GM18498 (cell line): ENCODE data around the gene GLT1D1.

ENCODE experiments used
- ATAC-seq: cut with Tn5 transposase; IDR thresholded peaks from one replicate; pipeline ENCODE4 v1.9.1; 2021; ENCODE audit warnings: mild to moderate bottlenecking, moderate library complexity; ENCODE audit not compliant: unreplicated experiment

GLT1D1 gene

DNA sequence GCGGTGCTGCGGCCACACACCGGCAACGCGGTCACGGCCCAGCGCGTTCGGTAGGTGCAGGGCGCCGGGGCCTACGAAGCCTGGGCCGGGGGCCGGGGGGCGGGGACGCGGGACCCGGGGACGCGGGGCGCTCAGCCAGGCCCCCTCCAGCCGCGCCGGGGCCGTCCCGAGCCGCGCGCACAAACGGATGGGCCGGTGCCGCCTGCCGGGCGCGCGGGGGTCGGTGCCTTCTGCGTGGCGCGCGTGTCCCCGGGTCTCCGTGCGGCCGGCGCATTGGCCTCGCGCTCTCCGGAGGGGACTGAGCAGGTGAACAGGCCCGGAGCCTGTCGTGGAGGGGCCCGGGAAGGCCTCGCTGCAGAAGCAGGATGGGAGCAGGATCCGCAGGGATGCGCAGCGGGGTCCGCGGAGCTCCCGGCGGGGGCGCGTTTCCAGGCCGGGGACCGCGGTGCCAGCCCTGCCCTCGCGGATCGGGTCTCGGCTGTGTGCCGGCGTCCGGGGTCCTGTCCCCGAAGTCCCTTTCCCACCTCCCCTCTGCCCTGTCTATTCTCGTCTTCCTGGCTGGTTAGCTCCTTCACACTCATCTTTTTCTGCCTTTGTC, 421 bp downstream of the GLT1D1 start:
- peak; percentile 54 for ATAC-seq

DNA sequence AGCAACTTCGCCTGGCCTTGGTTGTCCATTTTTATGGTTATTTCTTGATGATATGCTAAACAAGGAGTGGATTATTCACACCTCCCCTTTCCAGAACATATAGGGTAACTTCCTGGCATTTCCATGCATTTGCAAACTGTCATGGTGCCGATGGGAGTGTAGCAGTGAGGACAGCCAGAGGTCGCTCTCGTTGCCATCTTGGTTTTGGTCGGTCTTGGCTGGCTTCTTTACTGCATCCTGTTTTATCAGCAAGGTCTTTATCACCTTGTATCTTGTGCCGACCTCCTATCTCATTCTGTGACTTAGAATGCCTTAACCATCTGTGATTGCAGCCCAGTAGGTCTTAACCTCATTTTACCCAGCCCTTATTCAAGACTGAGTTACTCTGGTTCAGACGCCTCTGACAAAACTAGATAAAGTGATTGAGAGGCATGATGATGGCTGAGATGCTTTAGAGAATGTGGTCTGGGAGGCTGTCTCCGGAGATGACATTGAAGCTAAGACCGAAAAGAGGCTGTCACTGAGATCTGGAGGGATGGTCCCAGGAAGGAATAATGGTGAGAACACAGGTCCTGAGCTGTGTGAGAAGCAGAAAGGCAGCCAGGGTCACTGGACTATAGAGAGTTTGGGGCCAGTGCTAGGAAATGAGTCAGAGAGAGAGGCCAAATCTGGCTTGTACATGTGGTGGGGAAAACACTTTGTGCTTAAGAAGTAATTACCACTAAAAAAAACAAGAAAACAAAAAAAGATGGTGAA, 2.9 kb downstream of the GLT1D1 start:
- no peak for ATAC-seq

DNA sequence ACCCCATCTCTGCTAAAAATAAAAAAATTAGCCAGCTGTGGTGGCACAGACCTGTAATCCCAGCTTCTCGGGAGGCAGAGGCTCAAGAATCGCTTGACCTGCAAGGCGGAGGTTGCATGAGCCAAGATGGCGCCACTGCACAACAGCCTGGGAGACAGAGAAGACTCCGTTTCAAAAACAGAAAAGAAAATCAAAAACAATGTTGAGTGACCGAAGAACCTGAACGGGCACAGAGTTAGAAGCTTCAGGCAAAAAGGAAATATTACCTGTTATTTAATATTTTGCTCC, 3.5 kb downstream of the GLT1D1 start:
- ATAC-seq, result no peak

DNA sequence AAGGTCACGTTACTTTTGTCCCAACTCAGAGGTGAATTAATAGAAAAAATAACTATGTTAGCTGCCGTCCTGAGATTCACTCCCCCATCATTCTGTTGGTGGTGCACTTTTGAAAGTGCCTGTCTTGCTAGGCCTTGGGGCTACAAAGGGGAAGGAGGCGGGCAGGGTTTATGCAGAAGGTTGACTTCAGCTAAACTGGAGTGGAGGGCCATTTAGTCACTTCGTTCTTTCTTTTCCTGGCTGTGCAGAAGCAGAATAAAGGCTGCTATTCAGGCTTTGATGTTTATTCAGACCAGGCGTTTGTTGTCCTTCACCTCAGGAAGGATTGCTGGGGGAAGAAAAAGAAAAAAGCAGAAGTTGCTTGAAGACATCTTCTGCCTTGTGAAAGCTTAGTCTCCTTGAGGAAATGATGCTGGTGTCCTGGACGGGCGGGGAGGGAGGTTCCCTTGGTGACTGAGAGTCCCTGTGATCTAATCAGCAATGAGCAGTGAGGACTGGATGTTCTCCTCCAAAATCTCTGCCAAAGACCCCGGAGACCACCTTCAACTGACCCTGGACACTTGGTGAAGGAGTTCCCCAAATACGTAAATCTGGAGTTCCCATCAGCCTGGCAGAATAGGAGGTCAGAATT, 4.0 kb downstream of the GLT1D1 start:
- no peak for ATAC-seq

DNA sequence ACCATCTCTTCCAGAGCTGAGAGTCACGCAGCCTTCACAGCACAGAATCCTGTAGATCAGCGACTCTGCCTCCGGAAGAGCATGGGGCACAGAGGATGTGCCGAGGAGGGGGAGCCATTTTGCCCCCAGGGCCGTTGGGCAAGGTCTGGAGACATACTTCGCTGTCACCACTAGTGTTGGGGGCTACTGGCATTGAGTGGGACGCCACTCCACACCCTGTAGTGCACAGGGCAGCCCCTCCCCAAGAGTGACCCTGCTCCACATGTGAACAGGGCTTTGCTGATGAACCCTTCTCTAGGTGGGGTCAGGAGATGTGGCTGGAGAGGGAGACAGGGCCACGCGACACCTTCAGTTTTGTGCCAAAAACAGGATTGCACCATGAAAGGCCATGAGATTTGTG, 6.0 kb downstream of the GLT1D1 start:
- ATAC-seq, result no peak

DNA sequence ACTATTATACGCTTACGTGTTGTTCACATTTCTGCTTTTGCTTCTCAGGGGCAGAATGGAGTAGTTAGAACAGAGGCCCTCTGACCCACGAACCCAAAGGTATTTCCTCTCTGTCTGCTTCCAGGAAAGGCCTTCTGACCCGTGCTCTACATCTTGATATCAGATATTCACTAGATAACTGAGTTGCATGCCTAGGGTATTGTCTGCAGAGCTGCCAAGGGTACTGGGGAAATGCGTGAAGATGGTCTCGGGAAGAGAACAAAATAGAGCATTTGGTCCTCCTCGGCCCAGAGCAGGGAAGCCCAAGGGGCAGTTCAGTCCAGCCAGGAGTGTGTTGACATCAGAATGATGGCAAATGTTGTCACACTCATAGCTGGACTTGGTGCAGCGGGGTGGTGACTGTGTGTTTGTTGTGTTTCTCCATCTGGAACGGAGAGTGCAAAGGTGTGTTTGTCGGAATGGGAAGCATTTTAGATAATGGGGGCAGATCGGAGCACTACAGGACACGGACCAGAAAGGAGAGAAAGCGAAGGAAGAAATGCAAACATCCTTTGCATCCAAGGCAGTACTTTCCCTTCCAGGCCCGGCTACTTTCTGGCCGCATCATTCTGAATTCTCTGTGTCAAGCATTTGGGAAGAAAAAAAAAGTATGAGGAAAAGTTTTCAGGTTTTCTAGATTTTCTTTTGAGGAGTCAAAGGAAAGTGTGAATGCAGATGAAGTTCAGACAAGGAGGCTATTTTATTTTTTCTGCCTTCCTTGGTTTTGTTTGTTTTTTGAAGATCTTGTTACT, 8.1 kb downstream of the GLT1D1 start:
- ATAC-seq, result no peak

DNA sequence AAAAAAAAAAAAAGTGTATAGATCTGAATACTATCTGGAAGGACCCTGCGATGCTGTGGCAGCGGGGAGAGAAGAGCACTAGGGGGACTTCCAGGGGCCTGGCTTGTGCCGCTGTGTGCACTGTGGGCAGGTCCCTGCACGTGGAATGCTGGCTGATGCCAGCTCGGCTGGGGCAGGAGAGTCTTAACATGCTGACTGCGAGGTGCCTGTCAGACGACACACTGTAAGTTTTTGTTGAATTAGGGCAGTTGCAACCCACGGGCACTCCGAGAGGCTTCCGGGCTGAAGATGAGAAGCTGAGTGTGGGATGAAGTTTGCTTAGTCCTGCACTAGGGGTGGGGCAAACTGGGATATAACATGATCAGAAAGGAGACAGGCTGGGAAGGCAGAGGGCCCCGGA, 10.7 kb downstream of the GLT1D1 start:
- ATAC-seq, result no peak

DNA sequence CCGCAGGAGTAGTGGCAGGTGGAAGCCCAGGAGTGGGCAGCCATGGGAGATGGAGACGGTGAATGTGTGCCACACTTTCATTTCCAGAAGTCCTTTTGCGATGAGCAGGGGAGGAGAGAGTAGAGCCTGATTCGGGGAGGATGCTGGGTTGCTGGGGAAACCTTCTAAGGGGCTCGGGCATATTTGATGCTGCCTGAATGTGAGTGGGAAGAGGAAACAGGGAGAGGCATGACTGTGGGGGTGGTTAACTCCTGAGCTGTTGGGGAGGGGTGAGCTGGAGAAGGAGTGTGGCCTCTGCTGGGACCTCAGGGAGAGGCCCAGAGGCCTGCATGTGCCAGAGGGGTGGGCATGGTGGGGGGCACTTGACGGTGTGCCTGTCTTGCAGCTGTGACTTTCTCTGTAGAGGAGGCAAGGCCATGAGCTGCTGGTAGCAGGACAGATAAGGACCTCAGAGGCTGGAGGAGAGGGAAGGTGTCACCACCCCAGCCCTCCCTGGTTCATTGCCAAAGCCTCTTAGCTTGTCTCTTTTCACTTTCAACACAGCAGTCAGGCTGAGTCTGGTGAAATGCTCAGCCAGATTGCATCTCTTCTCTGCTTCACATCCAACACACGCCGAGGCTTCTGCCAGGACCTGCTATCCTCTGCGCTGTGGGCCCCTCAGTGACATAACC, 11.4 kb downstream of the GLT1D1 start:
- ATAC-seq, result no peak

DNA sequence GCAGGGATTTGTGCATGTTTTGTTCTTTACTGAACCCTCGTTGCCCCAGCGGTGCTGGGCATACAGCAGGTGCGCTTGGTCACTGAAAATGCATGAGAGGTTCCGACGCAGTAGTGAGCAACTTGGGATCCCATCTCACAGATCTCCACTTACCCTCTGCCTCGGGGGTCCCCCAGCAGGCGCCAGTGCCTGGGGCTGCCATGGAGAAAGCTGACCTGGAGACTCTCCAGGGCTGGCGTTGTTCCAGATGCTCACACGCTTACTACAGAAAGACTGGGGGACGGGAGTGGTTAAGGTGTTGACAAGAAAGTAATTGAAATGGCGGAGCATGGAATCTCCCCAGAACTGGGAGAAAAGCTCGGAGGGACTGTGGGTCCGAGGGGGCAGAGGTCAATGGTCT, 14.2 kb downstream of the GLT1D1 start:
- ATAC-seq, result no peak

DNA sequence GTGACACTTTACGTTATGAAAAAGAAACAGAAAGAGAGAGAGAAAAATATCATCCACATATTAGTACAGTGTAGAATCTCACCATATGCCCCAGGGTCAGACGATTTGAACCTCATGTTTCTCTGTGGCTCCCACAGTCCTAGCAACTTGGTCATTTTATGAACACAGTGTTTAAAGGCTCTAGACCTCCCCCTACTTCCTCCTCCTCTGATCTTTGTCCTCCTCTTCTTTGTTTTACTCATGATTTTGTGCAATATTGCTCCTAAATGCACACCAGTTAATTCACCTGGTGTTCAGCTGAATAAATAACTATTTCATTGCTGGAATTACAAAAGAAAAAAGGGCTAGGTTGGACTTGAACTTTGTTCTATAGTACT, 18.2 kb downstream of the GLT1D1 start:
- ATAC-seq, result peak; percentile 47

DNA sequence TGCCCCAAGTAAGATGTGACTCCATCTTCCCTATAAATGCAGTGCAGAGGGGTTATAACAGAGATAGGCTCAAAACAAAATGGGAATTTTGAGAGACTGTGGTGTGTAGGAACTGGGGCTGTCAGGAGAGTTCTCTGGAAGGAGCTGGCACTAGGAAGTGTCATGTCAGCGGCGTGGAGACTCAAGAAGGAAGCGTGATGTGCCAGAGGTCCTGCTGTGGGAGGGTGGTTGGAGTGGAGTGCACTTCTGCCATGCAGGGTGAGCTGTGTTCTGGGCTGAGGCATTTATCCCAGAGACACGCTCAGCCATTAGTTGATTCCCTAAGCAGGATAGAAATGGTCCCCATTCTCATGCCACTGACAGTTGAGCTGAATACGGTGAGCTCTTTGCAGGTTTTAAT, 19.0 kb downstream of the GLT1D1 start:
- ATAC-seq, result no peak

DNA sequence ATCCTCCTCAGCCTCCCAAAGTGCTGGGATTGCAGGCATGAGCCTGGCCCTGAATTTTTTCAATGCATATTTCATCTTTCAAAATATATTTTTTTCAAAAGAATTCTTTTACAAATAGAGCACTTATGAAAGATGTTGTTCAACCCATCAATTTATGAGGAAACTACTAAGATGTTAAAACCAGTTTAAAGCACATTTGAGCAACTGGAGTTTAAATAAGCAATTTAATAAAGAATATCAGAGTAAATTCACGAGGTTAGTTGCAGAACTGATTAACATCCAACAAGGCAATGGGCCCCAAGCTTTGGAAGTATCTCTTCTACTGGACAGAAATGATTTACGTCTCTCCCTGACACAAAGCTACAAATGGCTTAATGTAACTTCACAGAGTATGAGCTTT, 23.3 kb downstream of the GLT1D1 start:
- no peak for ATAC-seq

DNA sequence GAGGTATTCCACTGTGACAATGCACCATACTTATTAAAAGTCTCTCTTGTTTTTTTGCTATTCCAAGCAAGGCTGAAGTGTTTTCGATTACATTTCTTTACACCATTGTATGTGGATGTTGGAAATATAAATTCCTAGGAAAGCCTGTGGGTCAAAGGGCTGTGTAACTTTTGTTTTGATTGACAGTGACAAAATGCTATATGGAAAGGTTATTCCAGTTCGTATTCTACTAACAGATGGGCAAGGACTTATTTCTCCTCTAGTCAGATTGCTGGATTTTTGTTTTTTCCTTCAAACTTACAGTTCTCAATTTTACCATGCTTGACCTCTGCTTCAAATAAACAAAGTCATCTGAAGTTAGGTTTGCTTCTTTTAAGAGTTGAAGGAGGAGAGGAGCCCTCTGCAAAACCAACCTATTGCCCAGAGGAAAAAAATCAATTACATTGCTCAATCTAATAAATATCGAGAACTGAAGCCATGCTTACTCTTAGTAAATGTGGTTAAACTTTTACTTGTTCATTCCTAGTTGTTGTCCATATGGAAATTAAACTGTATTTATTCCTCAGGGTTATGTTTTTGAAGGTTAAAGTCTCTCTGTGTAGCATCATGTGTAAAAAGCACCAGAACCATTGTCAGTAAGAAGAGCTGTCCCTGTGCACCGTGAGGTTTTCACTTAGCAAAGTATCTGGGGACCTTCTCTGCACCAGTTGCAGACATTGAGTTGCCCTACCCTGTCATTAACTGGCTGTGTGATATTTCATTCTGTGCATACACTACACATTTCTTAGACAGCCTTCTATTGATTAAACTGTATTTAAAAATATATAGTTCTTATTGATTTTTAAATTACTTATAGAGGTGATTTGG, 26.9 kb downstream of the GLT1D1 start:
- ATAC-seq, result no peak

DNA sequence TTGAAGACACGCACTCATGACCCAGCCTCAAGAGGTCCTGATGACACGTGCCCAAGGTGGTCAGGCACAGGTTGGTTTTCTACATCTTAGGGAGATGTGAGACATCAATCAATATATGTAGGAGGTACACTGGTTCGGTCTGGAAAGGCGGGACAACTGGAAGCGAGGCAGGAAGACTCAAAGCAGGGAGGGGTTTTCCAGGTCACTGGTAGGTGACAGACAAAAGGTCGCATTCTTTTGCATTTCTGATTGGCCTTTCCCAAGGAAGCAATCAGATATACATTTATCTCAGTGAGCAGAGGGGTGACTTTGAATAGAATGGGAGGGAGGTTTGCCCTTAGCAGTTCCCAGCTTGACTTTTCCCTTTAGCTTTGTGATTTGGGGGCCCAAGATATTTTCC, 38.6 kb downstream of the GLT1D1 start:
- ATAC-seq, result no peak

DNA sequence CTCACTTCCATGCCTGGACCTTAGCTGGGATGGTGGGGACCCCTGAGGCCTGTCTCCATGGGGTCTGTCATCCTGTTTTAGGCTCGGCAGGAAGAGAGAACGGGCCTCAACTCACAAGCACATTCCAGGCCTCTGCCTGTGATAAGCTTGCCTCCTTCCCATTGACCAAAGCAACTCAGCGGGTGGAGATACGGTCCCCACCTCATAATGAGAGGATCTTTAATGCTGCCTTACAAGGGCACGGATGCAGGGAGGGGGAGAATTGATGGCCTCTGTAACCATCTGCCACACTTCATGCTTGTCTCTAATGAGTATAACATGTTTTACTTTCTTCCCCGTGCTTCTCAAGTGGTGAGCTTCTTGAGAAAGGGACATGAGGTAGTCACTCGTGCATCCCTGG, 50.0 kb downstream of the GLT1D1 start:
- ATAC-seq, result no peak

DNA sequence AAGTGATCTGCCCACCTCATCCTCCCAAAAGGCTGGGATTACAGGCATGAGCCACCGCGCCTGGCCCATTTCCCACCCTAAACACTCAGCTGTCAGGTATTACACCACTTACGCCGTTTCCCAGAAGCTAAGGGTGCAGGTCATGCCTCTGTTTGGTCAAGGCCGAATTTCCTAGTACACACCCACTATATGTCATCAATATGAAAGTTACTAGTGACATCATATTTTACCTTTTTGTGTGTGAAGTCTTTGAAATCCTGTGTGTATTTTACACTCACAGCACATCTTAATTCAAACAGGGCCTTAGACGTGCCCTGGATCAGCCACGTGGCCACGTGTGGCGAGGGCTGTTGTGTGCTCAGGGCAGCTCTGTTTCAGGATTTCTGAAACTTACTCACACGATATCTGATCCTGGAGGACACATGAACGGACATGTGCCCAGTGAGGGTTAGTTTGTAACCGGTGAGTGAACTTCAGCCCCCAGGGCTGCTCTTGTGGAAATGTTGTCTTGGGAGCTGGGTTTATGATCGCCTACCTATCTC, 51.8 kb downstream of the GLT1D1 start:
- ATAC-seq, result no peak

DNA sequence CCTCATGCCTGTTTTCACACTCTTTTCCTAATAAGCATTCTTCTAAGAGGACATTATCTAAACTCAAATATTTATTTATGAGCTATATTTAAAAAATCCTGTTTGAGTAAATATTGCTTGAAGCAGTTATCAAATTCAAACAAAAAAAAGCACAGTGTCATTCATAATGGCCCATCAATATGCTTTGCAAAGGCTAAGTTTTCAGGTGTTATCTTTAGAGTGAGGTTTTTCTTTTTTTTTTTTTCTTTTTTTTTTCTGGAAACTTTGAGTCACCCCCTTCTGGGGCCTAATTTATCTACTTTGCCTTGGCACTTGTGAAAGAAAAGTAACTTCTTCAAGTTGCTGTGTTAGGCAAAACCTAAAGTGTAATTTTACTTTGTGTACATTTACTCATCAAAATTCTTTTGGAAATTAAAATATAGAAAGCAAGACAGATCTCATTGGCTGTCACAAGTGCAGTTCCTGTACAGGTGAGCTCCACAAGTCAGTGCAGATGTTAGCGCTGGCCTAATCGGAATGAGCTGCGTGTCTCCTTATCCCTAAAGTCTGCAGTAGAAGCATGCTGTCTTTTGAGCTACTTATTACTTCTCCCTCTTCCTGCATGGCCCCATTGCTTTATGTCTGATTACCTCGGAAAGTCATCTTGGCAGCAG, 53.3 kb downstream of the GLT1D1 start:
- ATAC-seq, result no peak

DNA sequence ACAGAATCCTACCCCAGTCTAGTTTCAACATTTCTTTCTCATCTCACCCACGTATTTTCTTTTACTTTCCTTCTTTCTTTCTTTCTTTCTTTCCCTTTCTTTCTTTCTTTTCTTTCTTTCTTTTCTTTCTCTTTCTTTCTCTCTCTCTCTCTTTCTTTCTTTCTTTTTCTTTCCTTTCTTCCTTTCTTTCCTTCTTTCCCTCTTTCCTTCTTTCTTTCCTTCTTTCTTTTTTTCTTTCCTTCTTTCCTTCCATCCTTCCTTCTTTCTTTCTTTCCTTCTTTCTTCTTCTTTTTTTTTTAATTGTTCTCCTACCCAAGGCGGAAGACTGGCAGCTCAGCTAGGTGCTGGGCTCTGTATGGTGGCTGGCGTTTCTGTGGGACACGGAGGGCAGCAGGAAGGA, 55.0 kb downstream of the GLT1D1 start:
- no peak for ATAC-seq

DNA sequence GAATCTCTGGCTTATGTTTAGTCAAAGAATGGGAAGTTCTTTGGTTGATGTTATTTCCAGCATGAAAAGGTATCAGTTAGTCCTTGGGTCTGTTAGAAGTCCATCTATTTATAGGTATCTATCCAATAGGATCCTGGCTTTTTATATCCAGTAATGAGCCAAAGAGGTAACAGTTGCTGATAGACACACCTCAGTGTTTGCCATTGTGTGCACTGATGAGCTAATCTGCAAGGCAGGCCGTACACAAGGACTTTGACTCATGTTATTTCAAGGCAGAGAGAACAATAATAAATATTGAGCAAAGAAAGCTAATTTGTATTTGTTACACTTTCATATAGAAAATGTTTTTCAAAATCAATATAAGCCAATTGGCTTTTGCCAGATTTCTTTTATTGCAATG, 56.4 kb downstream of the GLT1D1 start:
- no peak for ATAC-seq

DNA sequence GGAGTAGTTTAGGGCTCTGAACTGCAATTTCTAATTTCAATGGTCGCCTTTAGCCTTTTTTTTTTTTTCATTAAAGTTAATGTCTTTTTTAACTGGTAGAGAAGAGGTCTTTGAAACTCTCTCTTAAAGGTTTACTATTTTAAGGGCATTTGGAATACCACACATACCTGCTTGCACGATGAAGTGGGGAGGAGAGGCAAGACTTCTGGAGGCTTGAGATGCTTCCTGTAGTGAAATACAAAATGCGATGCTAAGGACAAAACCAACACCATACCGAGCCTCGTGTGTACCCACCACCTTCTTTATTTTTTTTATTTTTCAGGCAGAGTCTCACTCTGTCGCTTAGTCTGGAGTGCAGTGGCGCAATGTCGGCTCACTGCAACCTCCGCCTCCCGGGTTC, 57.4 kb downstream of the GLT1D1 start:
- no peak for ATAC-seq
